ENCODE measurements around the gene ACSS1.
"Not testable (repeated sequence)": the region's sequence is repeated elsewhere in the genome, so short reads cannot be mapped to it uniquely, and the experiment has no call there.

GRCh38 chr20:25001323-25001722, 56.6 kb downstream of the ACSS1 start:
- not testable (repeated sequence) for TF ChIP-seq GABPA (IDR thresholded peaks at IDR 0.05; ENCODE audit: low read depth); REST (IDR thresholded peaks at IDR 0.05; ENCODE audit: insufficient replicate concordance, low read depth)
